B cell (primary cell): ENCODE results near the gene MTX1. TPM values are rescaled to one million over a fixed set of nuclear protein-coding genes. Genes with fewer than 3 reads are reported as not detected.

Experiments
- ATAC-seq: fragments of 200-7000 bp; cut with Tn5 transposase; one replicate; pipeline ENCODE4 v1.10.0; 2021; ENCODE audit warnings: low read depth, mild to moderate bottlenecking, moderate number of reproducible peaks, moderate library complexity
- CTCF ChIA-PET: fragments of 350-600 bp; sonication (Branson Sonifier 250); formaldehyde crosslinking; loops from one replicate; lab custom pipeline; 2021; ENCODE audit warnings: antibody characterized with exemption, inconsistent platforms; lab: Charles Lee
- POLR2A ChIA-PET: fragments of 350-600 bp; sonication (Branson Sonifier 250); formaldehyde crosslinking; loops from one replicate; lab custom pipeline; 2021; ENCODE audit warnings: antibody characterized with exemption; lab: Charles Lee
- DNase-seq: peaks from one replicate; pipeline ENCODE4 v3.0.0; 2013
- H2AFZ ChIP-seq: 2 replicates; pipeline ENCODE4 v1.6.1; 2012; ENCODE audit warnings: mild to moderate bottlenecking, low read depth, low read length; ENCODE audit not compliant: insufficient read depth, poor library complexity, severe bottlenecking
- H3K27ac ChIP-seq, 2 donors: 1 replicate in 1 of 2; 2 replicates in 1 of 2; pipeline ENCODE4 v1.5.1; 2012 to 2013; ENCODE audit warnings: low read length in 2 of 2, mild to moderate bottlenecking in 2 of 2, moderate library complexity in 1 of 2
- H3K27me3 ChIP-seq, 4 experiments: fragments of 200-600 bp in 1 of 4; sonication (generic) in 1 of 4; replicated peaks in 1 of 4; 1 replicate in 2 of 4; 2 replicates in 2 of 4; pipeline versions ENCODE4 v1.6.1 to v1.7.0; 2013 to 2016; ENCODE audit warnings: low read length in 3 of 4, mild to moderate bottlenecking in 2 of 4, mixed read lengths in 1 of 4, moderate library complexity in 1 of 4; ENCODE audit not compliant: insufficient read depth in 4 of 4, control insufficient read depth in 3 of 4; ENCODE audit errors: control extremely low read depth in 1 of 4
- H3K36me3 ChIP-seq, 2 experiments: replicated peaks in 1 of 2; 1 replicate in 1 of 2; 2 replicates in 1 of 2; pipeline versions ENCODE4 v1.6.1 to v1.7.1; 2013; ENCODE audit warnings: low read length in 1 of 2; ENCODE audit not compliant: insufficient read depth in 2 of 2, control insufficient read depth in 1 of 2; ENCODE audit errors: control extremely low read depth in 1 of 2, extremely low read depth in 1 of 2
- H3K4me1 ChIP-seq, 2 donors: fragments of 200-600 bp in 1 of 2; sonication (generic) in 1 of 2; 1 replicate in 1 of 2; 2 replicates in 1 of 2; pipeline versions ENCODE4 v1.5.1 to v1.6.1; 2013 to 2017; ENCODE audit warnings: low read length in 2 of 2; ENCODE audit not compliant: control insufficient read depth in 2 of 2, insufficient read depth in 2 of 2
- H3K4me2 ChIP-seq: replicated peaks from 2 replicates; pipeline ENCODE3; 2012; ENCODE audit warnings: mild to moderate bottlenecking, low read depth, low read length; ENCODE audit not compliant: poor library complexity, severe bottlenecking
- H3K4me3 ChIP-seq, 5 experiments: fragments of 200-600 bp in 1 of 5; sonication (generic) in 1 of 5; 1 replicate in 3 of 5; 2 replicates in 2 of 5; pipeline versions ENCODE4 v1.5.1 to v1.7.0; 2011 to 2016; ENCODE audit warnings: low read length in 4 of 5, mild to moderate bottlenecking in 4 of 5, low read depth in 2 of 5, control low read depth in 1 of 5, moderate library complexity in 1 of 5; ENCODE audit not compliant: insufficient read depth in 1 of 5; ENCODE audit errors: control extremely low read depth in 1 of 5, extremely low read depth in 1 of 5
- H3K79me2 ChIP-seq: fragments of 200-600 bp; sonication (generic); one replicate; pipeline ENCODE4 v1.6.0; 2016; ENCODE audit warnings: low read length; ENCODE audit not compliant: control insufficient read depth, insufficient read depth
- H3K9ac ChIP-seq: fragments of 200-600 bp; sonication (generic); 2 replicates; pipeline ENCODE4 v1.6.1; 2017; ENCODE audit warnings: mild to moderate bottlenecking, low read length, moderate library complexity
- H3K9me3 ChIP-seq, 3 donors: one replicate each; pipeline versions ENCODE4 v1.6.1 to v1.7.1; 2013; ENCODE audit warnings: low read length in 2 of 3; ENCODE audit not compliant: control insufficient read depth in 2 of 3, insufficient read depth in 1 of 3; ENCODE audit errors: control extremely low read depth in 1 of 3
- H4K20me1 ChIP-seq: 2 replicates; pipeline ENCODE4 v1.6.0; 2012; ENCODE audit warnings: mild to moderate bottlenecking, low read length; ENCODE audit not compliant: insufficient read depth, control insufficient read depth, poor library complexity, severe bottlenecking
- H3K27ac Mint-ChIP-seq: one replicate; pipeline ENCODE4 v1.8.0; 2021; ENCODE audit warnings: mixed read lengths
- H3K27me3 Mint-ChIP-seq: one replicate; pipeline ENCODE4 v1.8.0; 2021; ENCODE audit warnings: mixed read lengths
- H3K4me1 Mint-ChIP-seq: one replicate; pipeline ENCODE4 v1.8.0; 2021; ENCODE audit warnings: mixed read lengths
- H3K4me3 Mint-ChIP-seq: one replicate; pipeline ENCODE4 v1.8.0; 2021; ENCODE audit warnings: mixed read lengths
- H3K9me3 Mint-ChIP-seq: one replicate; pipeline ENCODE4 v1.8.0; 2022; ENCODE audit warnings: mixed read lengths; ENCODE audit not compliant: insufficient read depth
- CTCF ChIP-seq: fragments of 200-600 bp; IDR thresholded peaks from one replicate; pipeline ENCODE4 v1.8.0; 2022; ENCODE audit warnings: antibody characterized with exemption, mild to moderate bottlenecking
- EZH2 ChIP-seq: IDR thresholded peaks from 2 replicates; pipeline ENCODE4 v1.6.1; 2012; ENCODE audit warnings: borderline replicate concordance, low read depth, mild to moderate bottlenecking, moderate library complexity, low read length; ENCODE audit not compliant: insufficient read depth, poor library complexity, severe bottlenecking
- WGBS: methylation state at CpG from one replicate; pipeline ENCODE4 v1.1.5; 2013; ENCODE audit warnings: missing lambda C conversion rate; ENCODE audit not compliant: insufficient coverage; 5-methylcytosine and 5-hydroxymethylcytosine counted together
- intact Hi-C: fragments of 100-400 bp; cut with micrococcal nuclease; formaldehyde crosslinking; loops from one replicate; pipeline ENCODE4 v1.10.0; 2022
- polyA plus RNA-seq: library from polyadenylated mRNA; depleted of rRNA; stranded (reverse); fragments of >200 nt; gene quantifications from 2 replicates; pipeline ENCODE4 v1.2.3, GENCODE V29; 2012
- total RNA-seq, 2 donors: library from RNA; stranded (reverse); fragments of 120-200 nt in 1 of 2; gene quantifications; 1 replicate in 1 of 2; 2 replicates in 1 of 2; pipeline versions ENCODE4 v1.2.3 to v1.2.4, GENCODE V29; 2013 to 2022

MTX1 gene
- total and polyA plus RNA-seq, 2 donors (not counting 1 experiment from before 2014, with no cell fraction given): 19.0 to 40.4 TPM

- Mint-ChIP-seq H3K4me3 (peak within 1 kb of the TSS; percentile 81), H3K4me1 (peaks cover 22% of the 10 kb centered on the region), H3K27ac (peak within 1 kb of the TSS; percentile 91), H3K27me3 (no peaks in the 10 kb centered on the region), H3K9me3 (no peaks in the 10 kb centered on the region)
- CTCF ChIA-PET: interaction anchor here (0.6 to 8.7 kb wide), 18 partner anchors 10 to 472 kb away, joined by 3 to 189 read pairs (median 7); partner anchors contain the start of gene KRTCAP2
- 40% methylated on average over 15 of the region's 17 CpGs for WGBS
- Histone ChIP-seq H3K27me3 (no peaks in the 10 kb centered on the region), H3K36me3 (peaks cover 0 to 3% of the 10 kb centered on the region in 2 experiments), H2AFZ (peak within 1 kb of the TSS; percentile 80), H3K4me3 (peak within 1 kb of the TSS; percentile 35 to 94 (median 79)), H3K27ac (peak within 1 kb of the TSS; percentile 95 to 100), H3K4me2 (peak within 1 kb of the TSS; percentile 95), H4K20me1 (no peaks in the 10 kb centered on the region), H3K9me3 (no peaks in the 10 kb centered on the region), H3K4me1 (peaks cover 21 to 26% of the 10 kb centered on the region in 2 donors), H3K79me2 (no peaks in the 10 kb centered on the region), H3K9ac (peak within 1 kb of the TSS; percentile 99)
- intact Hi-C loops: loop anchor here (1.0 to 5.0 kb wide), 6 partner anchors 15 to 384 kb away; no protein-coding TSS in a partner anchor
- ATAC-seq (no peak), DNase-seq (no peak)
- TF ChIP-seq EZH2 (no peak), CTCF (no peak)
- POLR2A ChIA-PET: interaction anchor here (0.6 to 3.7 kb wide), 7 partner anchors 17 to 921 kb away, joined by 3 to 47 read pairs (median 5); partner anchors contain the start of genes RUSC1 and SCAMP3
Measured at GRCh38 chr1:155207806-155208540, 522 bp upstream of the MTX1 start, which contains the start of gene THBS3. THBS3 (minus strand) TSS chr1:155207897; CDS start chr1:155207876, 21 bp downstream.
